Measurements from ENCODE around the gene CLRN1.

The CLRN1 gene

GRCh38 chr3:150975992-150976368, 3.5 kb upstream of the CLRN1 start:
- DNase-seq (ENCODE audit: low spot score): no peak

DNA sequence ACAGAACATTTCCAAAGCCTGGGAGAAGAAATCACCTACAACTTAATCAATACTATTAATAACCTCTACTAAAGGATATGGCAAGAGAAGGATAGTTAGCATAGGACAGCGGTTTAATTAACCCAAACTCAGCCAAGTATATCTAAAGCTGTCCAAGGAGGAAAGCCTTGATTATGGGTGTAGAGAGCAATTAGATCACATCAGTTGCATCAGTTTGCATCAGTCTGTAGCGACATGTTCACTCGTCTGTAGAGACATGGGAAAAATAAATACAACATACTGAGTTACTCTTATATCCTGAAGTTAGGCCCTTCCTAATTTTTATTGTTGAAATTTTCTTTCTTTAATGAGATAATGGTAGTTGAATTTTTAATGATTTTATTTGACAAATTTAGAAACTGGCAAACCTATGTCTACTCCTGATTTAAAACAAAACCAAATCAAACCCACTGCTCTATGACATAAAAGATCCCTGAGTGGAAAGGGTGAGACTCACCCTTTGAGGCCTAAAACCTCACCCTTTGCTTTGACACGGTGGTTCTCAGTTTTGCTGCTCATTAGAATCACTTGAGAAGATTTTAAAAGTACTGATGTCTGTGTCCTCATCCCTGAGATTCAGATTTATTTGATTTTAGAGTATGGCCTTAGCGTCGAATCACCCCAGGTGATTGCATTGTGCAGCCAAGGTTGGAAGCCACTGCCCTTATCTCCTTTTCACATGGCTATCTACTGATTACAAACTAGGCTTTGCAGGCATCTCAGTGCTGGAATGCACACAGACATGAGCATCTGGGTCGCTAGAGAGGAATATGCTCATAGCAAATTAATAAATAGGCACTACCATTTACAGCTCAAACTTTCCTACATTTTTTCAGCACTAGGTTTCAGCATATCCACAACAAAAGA, 2.8 kb upstream of the CLRN1 start:
- DNase-seq (ENCODE audit: low spot score): no peak

GRCh38 chr3:150970665-150971324, 1.7 kb downstream of the CLRN1 start:
- DNase-seq (ENCODE audit: low spot score): peak; percentile 61

GRCh38 chr3:150968341-150969035, 4.0 kb downstream of the CLRN1 start:
- DNase-seq (ENCODE audit: low spot score): no peak

GRCh38 chr3:150965436-150965835, 7.1 kb downstream of the CLRN1 start:
- no peak for DNase-seq (ENCODE audit: low spot score)

DNA sequence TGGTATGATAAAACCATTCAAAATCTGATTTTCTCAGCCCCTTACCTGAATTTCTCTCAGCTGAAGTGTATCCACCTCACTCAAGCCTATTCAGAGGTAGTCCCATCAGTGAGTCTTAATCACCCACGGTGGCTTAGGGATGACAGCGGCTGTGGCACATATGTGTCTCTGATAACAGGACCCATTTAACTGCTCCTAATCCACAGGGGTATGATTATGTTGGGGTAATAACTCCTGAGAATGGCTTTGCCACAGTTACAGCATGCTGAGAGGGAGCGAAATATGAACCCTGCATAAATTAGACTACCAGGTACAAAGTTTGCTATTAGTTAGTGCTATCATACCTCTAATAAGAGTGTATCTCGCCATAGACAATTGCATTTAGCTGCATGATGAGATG, 10.6 kb downstream of the CLRN1 start:
- DNase-seq (ENCODE audit: low spot score): no peak

DNA sequence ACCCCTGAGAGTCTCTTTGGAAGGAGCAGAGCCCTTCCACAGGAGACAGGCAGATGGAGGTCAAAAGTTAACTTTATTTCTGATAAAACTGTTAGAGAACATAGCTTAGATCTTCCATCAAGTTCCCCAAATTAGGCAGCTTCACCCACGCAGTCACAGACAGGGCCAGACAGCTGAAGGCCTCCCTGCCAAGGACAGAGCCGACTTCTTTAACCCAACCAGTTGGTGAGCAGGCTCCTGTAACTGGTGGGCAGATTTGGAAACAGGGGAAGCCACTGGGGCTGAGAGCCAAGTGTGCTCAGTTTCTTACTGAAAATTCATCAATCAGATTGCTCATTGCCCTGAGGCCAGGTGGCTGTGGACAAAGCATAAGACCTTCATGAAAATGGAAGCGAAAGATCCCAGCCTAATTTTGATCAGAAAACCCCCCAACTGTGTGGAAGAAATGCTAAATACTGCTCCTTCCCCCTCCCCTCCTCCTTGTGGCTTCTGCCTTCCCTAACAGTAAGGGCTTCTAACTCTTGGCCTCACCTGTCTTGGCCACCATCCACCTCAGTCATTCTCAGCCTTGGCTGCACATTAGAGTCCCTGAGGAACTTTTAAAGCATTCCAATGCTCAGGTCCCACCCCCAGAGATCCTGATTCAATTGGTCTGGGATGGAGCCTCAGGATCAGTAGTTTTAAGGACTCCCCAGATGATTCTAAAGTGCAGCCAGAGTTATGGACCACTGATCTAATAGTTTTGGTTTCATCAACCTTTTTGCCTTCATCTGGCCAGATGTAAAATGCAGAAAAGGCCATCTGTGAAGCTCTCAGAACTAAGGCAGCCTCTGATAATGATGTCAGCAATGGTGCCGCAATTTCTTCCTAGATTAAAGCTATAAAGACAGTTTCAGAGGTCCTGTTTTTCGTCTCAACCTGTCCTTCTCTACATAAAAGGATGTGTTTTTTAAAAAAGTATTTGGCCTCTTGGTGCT, 11.5 kb downstream of the CLRN1 start:
- no peak for DNase-seq (ENCODE audit: low spot score)

GRCh38 chr3:150958683-150959082, 13.8 kb downstream of the CLRN1 start:
- DNase-seq (ENCODE audit: low spot score): no peak

- DNase-seq (ENCODE audit: low spot score): no peak
Observed at GRCh38 chr3:150956376-150956775, 16.2 kb downstream of the CLRN1 start.

DNA sequence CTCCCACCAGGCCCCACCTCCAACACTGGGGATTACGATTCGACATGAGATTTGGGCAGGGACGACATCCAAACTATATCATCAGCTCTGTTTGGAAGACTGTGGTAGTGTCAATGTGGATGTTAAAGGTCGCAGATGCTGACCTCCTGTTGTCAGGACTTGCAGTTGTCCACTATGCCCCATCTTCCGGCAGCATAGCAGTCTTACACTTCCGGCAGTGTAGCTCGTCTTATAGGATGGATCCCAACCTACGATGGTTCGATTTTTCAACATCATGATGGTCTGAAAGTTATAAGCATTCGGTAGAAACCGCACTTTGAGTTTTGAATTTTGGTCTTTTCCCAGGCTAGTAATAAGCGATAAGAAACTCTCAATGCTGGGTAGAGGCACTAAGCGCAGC, 20.6 kb downstream of the CLRN1 start:
- DNase-seq (ENCODE audit: low spot score): no peak

DNA sequence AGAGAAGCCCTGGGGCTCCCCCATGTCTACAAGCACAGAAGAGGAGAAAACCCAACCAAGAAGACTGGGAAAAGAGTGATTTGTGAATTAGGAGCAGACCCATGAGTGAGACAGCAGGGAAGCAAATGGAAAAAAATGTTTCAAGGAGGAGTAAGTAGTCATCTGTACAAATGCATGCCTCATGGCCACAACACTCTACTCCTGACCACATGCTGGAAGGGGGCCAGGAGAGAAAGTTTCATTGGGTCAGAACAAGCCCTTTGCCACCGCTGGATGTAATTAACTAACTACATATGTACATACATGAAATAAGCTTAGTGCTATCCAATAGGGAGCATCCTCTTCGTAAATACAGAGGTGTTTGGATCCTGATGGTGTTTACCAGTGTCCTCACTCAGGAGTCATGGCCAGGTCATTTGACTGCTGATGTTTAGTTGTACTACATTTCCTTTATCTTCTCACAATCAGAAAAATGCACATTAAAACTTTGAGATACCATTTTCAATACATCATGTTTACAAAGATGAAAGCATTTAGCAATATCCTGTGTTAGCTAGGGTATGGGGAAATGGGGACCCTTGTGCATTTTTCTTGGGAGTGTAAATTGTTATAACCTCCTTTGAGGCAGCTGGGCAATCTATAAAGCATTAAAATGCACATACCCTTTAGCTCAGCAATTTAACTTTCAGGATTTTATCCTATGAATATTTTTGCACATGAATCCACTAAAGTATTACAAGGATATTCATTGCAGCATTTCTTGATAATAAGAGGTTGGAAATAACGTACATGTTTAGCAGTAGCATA, 27.1 kb downstream of the CLRN1 start:
- no peak for DNase-seq (ENCODE audit: low spot score)

DNA sequence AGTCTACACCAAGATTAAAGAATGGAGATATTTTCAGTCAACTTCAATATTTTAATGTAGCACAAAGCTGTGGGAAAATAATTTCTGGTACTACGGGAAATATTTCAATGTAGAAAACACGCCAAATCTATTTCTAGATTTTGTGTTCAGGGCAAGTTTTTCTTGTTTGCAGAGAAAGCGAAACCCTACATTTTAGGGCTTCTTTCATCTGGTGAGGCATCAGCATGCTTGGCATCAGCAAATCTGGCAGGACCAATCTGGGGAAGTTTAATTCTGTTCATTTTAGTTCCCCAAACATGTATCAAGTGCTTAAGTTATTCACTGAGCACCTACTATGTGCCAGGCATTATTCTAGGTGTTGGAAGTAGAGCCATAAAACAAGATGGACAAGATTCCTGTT, 30.3 kb downstream of the CLRN1 start:
- DNase-seq (ENCODE audit: low spot score): no peak

GRCh38 chr3:150936693-150937092, 35.8 kb downstream of the CLRN1 start:
- no peak for DNase-seq (ENCODE audit: low spot score)

DNA sequence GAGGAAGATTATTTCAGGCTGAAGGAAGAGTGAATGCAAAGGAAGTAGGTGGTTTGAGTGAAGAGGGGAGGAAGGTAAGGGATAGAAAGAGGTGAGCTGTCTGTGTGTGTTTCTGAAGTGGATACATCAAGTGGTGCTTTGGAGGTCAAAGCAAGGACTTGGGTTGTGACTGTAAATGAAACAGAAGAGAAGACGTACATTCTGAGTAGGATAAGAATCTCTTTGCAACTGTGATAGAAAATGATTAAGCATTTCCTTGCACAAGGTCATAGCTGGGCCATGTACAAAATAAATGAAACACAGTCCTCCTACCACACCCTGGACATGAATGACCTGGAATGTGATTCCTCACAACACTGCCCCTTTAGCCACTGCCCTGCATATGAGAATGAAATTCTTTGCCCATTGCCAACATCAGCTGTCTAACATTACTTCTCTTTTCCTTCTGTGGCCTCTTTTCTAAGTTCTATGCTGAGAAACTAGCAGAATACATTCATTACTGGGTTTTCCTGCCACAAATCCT, 39.0 kb downstream of the CLRN1 start:
- DNase-seq (ENCODE audit: low spot score): no peak

GRCh38 chr3:150931745-150932144, 40.8 kb downstream of the CLRN1 start:
- DNase-seq (ENCODE audit: low spot score): no peak

- DNase-seq (ENCODE audit: low spot score): no peak
Observed at GRCh38 chr3:150930839-150931238, 41.7 kb downstream of the CLRN1 start.

DNA sequence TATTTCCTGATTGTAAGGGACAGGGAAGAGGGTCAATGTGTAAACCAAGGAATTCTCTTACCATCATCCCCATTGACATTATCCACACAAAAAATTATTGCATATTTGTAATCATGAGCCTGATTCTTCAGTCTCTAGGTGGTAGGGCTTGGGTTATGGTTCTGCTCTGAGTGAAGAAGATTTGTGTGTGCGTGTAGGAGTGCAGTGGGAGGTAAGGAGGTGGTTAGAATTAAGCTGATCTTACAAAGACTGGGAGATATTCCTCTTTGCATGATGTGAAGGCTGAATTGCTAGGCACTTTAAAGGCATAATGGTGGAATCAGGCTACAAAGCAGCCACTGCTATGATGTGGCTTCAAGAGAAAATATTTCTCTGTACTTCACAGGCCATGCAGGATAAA, 44.3 kb downstream of the CLRN1 start:
- no peak for DNase-seq (ENCODE audit: low spot score)

- no peak for DNase-seq (ENCODE audit: low spot score)
Observed at GRCh38 chr3:150926328-150926727, 46.2 kb downstream of the CLRN1 start.

DNA sequence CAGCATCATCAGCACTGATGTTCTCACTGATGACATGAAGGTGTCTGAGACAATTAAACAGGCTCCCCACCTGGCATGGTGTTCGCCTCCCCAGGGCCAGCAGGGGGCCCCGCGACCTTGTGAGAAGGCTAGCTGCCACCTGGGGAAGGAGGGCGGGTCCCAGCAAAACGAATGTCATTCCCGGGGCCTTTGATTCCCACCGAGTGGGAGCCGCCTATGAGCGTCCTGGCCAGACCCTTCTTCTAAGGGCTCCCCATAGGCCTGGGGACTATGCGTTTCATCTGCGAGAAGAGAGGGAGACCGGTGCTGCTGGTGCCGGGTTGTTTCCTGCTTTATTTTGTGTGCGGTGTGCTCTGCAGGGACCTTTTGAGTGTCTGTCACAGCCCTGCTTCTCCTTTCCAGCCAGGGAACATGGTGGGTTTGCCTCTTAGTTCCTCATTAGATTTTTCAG, 46.8 kb downstream of the CLRN1 start:
- no peak for DNase-seq (ENCODE audit: low spot score)

- no peak for DNase-seq (ENCODE audit: low spot score)
Observed at GRCh38 chr3:150922611-150923010, 49.9 kb downstream of the CLRN1 start.

GRCh38 chr3:150921209-150921608, 51.3 kb downstream of the CLRN1 start:
- DNase-seq (ENCODE audit: low spot score): no peak

Data from kidney capillary endothelial cell (primary cell).